ENCODE results near the gene PLD2. TPM values are rescaled to one million over a fixed set of nuclear protein-coding genes. Genes with fewer than 3 reads are reported as not detected.

Gene PLD2
- total and polyA plus RNA-seq, 10 of the 15 experiments (the other 5 are each of a cell fraction or from before 2014, with no cell fraction given) = 0.71 to 16.5 (median 7.0) TPM

DNA sequence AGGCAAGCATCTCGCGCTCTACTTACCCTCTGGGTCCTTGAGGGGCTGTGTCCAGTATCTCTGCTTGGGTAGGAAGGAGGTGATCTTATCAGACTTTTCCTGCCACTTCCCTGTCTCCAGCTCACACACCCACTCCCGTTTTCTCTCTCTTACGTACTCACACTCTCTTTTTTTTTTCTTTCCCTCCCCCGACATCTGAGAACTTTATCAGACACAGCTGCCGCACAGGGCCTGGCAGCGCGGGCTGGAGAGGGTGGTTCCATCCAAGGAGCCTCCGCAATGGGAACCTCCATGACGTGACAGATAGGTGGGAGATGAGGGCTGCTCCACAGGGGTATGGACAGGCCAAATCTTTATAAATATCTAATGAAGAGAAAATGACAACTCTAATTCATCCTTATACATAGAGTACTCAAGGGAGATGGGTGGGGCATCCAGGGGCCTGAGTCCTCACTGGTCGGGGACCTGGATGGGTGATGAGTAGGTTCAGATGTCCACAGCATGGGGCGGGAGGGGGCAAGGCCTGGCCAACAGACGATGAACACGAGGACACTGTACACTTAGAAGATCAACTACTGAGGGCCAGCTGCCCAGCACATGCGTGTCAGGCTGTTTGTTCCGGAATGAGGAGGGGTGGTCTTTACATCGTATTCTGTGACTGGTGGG is 49.5 kb downstream of the PLD2 start:
- ChIA-PET SMC1A (ENCODE audit: uncharacterized antibody, unreplicated experiment) (no interaction called here), CTCF (no interaction called here), RAD21 (ENCODE audit: unreplicated experiment) (interaction anchor here (0.7 kb wide), 1 partner anchor 593 kb away, joined by 3 read pairs; no protein-coding TSS in a partner anchor), POLR2A (no interaction called here)
- Histone ChIP-seq H3K4me1 (ENCODE audit: control insufficient read depth, insufficient read depth, low read length) (no peaks in the 10 kb centered on the region), H3K4me2 (ENCODE audit: control insufficient read depth, insufficient read depth) (no peak overlapping the region), H3K27ac (ENCODE audit: control insufficient read depth, insufficient read depth) (no peak overlapping the region), H3K9me3 (replicated peaks; ENCODE audit: control insufficient read depth, insufficient read depth, low read length) (no peaks in the 10 kb centered on the region), H3K27me3 (replicated peaks in 1 of 2; ENCODE audit: control insufficient read depth in 2 of 2, insufficient read depth in 2 of 2, low read length in 1 of 2) (no peaks in the 10 kb centered on the region), H4K20me1 (ENCODE audit: control insufficient read depth, insufficient read depth) (no peaks in the 10 kb centered on the region), H3K79me2 (ENCODE audit: control insufficient read depth, insufficient read depth, low read length) (no peaks in the 10 kb centered on the region; the same call in 1 of the 2 replicates), H2AFZ (ENCODE audit: control insufficient read depth, low read depth, low read length) (no peak overlapping the region), H3K36me3 (ENCODE audit: control insufficient read depth in 2 of 2, insufficient read depth in 2 of 2, low read length in 1 of 2) (peaks cover 1 to 3% of the 10 kb centered on the region in 2 experiments; a peak in 3 of 4 replicates), H3K9ac (ENCODE audit: control insufficient read depth, insufficient read depth, low read length) (no peak overlapping the region), H3K4me3 (no peak overlapping the region)
- no peak for FAIRE-seq
- no peak for DNase-seq (ENCODE audit: low read depth, low spot score)
- no TSS peak for BruUV-seq (replicated peaks)
- TF ChIP-seq RAD21 (IDR thresholded peaks at IDR 0.05; ENCODE audit: insufficient read depth, low read depth, low read length) (no peak), SRF (IDR thresholded peaks at IDR 0.05; ENCODE audit: low read depth in 2 of 2, low read length in 2 of 2) (no peak), IRF4 (IDR thresholded peaks at IDR 0.05; ENCODE audit: low read depth, low read length) (no peak)
- TF ChIP-seq, protein P1, sequence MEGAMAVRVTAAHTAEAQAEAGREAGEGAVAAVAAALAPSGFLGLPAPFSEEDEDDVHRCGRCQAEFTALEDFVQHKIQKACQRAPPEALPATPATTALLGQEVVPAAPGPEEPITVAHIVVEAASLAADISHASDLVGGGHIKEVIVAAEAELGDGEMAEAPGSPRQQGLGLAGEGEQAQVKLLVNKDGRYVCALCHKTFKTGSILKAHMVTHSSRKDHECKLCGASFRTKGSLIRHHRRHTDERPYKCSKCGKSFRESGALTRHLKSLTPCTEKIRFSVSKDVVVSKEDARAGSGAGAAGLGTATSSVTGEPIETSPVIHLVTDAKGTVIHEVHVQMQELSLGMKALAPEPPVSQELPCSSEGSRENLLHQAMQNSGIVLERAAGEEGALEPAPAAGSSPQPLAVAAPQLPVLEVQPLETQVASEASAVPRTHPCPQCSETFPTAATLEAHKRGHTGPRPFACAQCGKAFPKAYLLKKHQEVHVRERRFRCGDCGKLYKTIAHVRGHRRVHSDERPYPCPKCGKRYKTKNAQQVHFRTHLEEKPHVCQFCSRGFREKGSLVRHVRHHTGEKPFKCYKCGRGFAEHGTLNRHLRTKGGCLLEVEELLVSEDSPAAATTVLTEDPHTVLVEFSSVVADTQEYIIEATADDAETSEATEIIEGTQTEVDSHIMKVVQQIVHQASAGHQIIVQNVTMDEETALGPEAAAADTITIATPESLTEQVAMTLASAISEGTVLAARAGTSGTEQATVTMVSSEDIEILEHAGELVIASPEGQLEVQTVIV (IDR thresholded peaks at IDR 0.05; ENCODE audit: borderline replicate concordance, partially characterized antibody) = no peak
- 95% methylated on average over 17 of the region's 17 CpGs for WGBS (ENCODE audit: insufficient coverage, insufficient replicate concordance, low lambda C conversion rate, missing lambda C conversion rate)
- in situ Hi-C loops (cut with MboI) (no loop called here), intact Hi-C loops (cut with micrococcal nuclease; ENCODE audit: unreplicated experiment) (no loop called here)
- ATAC-seq = no peak
